GM21528 (cell line): ENCODE data around the gene CLCA2.

Experiments used
- ATAC-seq: cut with Tn5 transposase; IDR thresholded peaks from one replicate; pipeline ENCODE4 v1.9.1; 2021; ENCODE audit warnings: mild to moderate bottlenecking, moderate library complexity; ENCODE audit not compliant: unreplicated experiment, low FRiP score

Gene CLCA2

DNA sequence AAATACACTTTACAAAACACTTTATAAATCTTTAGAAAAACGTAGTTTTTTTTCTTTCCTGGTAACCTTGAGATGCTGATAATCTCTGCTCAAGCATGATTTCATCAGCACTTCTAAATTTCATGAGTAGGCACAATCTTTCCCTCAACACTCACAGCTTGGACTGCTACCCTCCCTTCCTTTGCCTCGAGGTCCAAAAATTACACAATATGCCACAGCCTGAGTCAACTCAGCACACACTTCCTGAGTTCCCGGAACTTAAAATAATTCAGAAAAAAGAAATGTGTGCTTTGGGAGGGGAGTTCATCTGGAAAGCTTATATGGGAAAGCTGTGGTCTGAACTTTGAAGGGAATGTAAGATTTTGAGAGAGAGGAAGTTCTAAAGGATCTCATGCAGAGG is 5.9 kb downstream of the CLCA2 start:
- no peak for ATAC-seq

DNA sequence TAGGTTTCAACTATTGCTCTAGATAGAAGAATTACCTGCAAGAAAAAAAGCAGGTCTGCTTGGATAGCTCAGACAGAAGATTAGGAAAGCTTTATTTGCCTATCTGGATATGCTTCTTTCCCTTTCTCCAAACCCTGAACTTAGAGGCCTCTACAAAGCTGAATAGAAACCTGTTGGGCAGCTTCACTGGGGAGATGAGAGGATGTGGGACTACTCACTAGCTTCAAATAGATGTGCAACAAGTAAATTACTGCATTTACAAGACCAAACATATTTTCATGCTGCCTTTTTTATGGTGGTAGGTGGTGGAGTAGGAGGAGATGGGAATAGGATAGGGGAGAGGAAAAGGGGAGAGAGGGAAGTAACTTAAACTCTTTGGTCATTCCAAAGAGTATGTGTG is 6.4 kb downstream of the CLCA2 start:
- ATAC-seq: no peak

DNA sequence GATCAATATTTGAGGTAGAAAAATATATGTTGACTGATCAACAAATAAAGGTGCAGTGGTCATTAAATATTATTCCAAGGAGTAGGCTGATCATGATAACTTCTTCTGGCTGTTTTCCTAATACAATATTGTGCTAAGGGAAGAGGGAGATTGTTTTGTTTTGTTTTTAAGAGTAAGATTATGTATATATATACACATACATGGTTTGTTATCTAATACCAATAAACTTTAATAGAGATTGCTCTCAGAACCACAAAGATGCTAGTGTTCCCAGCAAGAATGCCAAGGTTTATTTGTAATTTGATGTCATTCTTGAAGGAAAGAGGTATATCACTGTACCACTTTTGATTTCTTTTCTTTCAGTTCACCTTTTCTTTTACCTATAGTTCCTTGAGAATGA is 10.1 kb downstream of the CLCA2 start:
- no peak for ATAC-seq

DNA sequence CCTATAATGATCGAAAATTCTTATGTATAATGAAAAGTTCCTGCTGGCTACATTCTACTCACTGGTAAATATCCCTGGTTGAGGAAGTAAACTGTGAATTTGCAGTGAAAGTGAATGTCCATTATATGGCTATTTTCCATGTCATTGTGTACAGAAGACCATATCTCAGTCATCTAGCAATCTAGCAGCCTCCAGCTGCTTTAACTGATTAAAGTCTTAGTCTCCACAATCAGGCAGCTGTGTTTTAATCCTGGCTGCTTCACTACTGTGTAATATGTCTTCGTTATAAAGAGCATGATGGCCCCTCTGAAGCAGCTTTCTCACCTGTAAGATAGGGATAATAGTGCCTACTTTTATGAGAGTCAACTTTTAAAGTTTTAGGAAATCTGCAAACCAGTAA is 11.4 kb downstream of the CLCA2 start:
- ATAC-seq: no peak

DNA sequence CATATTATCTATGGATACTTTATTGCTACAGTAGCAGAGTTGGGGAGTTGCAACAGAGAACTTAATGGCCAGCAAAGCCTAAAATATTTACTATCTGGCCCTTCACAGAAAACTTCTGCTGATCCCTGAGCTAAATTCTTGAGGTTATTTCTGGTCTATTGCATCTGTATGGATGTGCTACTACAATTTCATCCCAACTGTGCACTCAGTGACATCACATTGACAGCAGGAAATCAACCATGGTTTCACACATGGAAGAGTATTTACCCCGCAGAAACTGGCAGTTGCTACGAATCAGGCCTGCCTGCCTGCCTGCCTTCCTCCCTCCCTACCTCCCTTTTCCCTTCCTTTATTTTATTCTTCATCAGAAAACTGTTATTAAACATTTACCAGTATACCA is 12.1 kb downstream of the CLCA2 start:
- ATAC-seq: no peak

DNA sequence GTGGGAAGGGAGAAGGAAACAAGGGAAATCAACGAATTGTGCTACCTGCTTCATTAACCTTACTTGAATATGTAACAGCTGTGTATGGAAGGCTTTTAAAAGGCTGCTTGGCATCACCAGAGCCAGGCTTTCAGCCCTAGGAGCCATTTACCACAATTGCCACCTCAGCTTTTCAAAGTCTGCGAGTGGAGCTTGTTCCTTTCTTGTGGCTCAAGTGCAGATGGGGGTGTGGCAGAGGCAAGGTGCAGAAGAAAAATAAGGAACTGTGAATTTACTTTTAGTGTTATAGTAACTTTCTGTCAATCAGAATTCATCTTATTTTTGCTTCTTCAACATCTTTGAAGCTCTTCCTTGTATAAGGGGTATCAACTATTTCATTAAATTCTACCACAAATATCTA is 17.6 kb downstream of the CLCA2 start:
- ATAC-seq: no peak

DNA sequence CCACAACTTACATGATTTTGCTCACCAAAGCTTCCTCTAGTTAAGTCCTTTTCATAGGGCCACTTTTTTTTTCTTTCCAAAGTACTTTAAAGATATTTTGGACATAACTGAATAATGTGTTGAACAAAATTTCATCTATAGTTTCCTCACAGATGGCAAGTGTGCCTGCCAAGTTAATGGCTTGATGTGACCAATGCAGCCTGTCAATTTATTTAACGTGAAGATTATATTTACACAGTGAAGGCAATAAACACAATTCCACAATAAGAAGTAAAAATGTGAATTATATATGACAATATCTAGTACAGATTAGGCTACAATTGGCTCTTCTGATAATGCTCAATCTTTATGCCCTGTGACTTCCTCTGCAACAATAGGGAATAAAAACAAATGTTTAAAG is 18.0 kb downstream of the CLCA2 start:
- no peak for ATAC-seq

DNA sequence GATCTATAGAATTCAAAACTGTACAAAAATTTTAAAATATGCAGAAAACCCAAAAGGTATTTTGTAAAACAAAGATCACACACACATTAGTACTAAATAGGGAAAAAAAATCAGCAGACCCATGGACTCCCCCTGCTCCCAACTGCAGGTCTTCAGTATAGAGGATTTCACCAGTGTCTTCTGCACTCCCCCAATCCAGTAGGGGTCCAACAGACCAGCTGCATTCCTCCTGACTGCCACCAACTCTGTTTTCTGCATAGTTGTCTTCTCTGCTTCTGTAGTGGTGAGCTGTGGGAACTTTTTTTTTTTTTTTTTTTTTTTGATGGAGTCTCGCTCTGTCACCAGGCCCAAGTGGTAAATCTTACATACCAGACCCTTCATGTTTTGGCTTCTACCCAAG is 21.9 kb downstream of the CLCA2 start:
- ATAC-seq: no peak

DNA sequence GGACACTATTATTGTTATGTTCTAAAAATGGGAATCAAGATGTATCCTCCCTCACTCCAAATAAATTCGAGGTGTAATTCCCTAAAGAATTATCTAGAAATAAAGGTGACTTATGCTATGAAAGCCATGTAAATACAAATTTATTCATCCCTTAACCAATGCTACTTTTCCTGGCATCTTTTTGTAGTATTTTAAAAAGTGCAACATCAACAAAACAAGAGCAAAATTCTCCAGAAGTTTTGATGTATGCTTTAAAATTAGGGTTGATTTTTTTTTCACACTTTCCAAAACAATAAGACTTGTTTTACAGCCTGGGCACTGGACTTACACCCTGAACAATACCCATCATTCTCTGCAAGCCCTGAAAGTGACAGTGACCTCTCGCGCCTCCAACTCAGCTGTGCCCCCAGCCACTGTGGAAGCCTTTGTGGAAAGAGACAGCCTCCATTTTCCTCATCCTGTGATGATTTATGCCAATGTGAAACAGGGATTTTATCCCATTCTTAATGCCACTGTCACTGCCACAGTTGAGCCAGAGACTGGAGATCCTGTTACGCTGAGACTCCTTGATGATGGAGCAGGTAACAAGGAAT is 23.3 kb downstream of the CLCA2 start:
- ATAC-seq: no peak

DNA sequence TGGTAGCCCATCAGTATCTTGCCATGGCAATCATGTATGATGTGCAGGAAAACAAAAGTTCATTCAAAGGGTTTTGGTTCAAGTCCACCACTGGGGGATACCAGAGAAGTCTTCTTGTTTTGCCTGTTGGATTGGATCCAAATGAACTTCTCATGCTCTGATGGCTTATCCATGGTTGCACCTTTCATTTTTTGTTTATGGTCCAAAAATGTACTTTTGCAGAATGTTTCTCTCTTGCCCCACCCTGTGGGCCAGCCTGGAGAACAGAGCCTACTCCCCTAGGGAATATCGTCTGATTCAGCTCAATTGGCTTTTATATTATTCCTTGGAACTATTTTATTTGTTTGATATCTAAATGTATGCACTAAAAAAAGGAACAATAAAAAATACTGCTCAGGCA is 24.7 kb downstream of the CLCA2 start:
- ATAC-seq: no peak

DNA sequence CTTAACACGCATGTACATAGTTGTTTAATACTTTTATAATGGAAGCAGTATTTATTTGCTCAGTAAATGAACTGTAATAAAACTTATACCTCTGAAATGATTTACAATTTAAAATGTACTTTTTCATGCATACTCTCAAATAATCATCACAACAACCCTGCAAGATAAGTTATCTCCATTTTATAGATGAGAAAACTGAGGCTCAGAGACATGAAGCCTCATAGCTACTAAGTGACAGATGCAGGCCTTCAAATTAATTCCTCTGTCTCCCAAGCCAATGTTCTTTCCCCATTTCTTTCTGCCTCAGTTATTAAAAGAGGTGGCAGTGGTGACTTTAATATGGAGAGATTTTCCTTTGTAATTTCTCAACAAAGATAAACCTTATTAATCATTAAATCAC is 25.1 kb downstream of the CLCA2 start:
- no peak for ATAC-seq

DNA sequence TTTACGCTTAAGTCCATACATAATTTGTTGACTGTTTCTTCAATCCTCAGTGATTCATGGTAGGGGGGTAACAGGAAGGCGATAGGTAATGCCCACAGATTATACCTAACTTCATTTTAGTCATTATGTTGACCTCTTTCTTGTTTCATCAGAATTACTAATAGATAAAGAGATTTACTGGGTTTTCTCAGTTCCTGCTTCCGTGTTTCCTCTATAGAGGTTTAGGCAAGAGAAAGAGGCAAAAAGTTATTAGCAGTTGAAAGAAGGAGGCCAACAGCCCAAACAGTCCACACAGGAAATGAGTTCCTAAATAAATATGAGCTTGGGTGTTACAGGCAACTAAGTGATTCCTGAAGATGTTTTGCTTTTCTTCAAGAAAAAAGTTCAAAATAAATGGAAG is 26.9 kb downstream of the CLCA2 start:
- ATAC-seq: no peak

DNA sequence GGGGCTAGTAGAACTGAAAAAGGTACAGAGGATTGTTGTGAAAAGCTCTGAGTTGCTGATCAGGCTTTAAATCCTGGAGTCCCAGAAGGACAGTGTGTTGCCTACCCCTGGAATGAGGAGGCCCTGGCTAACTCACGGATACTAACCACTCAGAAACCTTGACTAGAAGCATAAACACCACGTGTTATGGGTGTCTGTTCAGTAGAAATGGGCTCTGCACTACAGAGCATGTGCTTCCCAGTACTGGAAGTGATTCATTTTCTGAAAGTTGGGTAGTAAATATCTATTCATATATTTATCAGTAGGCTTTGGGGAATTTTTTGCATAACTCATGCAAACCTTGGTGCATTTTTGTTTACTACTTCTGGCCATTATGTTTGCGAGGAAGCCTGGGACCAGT is 29.7 kb downstream of the CLCA2 start:
- no peak for ATAC-seq

DNA sequence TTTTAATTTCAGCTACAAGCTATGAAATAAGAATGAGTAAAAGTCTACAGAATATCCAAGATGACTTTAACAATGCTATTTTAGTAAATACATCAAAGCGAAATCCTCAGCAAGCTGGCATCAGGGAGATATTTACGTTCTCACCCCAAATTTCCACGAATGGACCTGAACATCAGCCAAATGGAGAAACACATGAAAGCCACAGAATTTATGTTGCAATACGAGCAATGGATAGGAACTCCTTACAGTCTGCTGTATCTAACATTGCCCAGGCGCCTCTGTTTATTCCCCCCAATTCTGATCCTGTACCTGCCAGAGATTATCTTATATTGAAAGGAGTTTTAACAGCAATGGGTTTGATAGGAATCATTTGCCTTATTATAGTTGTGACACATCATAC is 31.1 kb downstream of the CLCA2 start:
- no peak for ATAC-seq

DNA sequence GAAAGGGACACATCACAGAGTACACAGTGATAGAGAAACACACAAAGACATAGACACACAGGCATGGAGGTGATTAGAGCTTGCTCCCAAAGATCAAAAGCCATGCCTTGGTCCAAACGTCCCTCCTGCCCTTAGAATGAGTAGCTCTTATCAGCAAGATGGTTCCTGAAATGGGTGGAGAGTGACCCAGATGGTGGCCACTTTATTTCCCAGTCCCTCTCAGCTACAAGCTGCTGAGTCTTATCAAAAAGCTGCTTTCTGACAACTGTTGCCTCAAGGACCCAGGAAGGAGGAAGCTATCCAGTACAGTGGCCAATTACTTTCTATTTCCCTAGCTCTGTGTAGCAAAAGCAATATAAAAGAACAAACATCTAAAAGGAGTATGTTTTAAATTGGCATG is 37.0 kb downstream of the CLCA2 start:
- ATAC-seq: no peak

DNA sequence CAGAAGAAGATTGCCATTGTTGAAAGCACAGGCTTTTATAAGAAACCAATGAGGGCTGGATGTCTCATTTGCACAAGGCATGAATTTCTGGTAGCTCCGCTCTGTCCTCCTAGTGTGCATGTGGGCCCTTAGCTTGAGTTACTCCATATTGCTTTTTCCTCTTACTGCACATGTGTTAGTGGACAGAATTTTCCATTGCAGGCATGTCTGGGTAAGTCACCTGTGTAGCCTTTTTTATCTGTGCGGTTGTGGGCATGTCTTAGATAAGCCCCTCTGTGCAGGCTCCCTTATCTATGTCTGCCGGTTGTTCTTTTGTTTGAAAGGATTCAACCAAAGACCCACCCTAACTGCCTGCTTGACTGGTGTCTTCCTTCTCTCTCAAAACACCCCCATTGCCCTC is 37.5 kb downstream of the CLCA2 start:
- no peak for ATAC-seq

DNA sequence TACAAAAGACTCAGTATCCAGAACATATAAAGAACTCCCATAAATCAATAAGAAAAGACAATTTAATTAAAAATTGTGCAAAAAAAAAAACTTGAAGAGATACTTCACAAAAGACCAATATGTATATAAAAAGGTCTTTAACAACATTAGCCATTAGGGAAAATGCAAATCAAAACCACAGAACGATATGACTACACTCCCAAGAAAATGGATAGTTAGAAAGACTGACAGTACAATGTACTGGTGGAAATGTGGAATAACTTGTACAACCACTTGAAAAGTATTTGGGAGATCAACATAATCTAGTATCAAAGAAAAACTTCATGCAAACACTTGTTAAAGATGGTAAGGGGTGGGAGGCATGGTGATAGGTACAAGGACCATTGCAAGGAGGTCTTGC is 40.8 kb downstream of the CLCA2 start:
- no peak for ATAC-seq

DNA sequence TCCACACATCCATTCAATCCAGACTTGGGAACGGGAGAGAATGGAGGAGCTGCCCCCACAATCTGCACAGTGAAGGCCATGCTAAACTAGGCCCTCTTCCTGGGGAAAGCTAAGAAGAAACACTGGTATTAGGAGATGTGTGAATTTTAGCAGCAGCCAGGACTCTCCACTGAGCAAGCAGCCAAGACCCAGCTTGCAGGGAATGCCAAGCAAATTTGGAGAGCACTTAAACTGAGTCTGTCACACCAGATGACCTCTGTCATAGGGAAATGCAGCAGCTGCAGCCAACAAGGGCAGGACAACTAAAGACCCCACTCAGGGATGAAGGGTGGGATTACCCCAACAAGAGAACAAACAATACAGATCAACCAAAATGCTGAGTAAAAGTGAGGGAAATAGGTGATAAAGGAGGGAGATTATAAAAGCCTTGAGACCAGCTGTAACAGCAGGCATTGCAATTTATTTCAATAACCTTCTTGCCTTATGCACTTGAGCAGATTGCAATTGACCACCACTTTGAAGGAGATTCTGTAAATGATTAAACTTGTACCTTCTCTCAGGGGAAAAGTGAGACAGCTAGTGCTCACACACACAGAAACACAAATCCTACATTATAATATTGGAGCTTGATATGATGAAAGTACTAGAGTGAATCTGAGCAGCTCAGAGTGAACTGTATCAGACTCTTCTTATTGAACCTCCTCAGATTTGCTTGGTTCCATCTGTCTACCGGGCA is 42.3 kb downstream of the CLCA2 start:
- ATAC-seq: no peak

DNA sequence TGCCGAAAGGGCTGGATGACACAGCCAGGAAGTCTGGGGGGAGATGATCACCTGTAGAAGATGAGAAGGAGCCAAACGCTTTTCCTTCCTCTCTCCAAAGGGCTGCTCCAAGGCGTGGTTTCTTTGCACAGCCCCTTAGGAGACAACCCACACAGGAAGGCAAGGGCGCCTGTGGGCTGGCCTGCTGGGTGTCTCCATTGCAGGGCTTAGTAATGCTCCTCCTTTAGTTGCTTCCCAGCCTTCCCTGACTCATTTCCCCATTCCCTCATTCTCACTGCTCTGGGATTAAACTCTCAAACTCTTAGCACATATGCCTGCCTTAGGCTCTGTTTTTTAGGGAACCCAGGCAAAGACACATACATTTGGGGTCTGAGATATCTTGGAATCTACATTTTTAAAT is 43.0 kb downstream of the CLCA2 start:
- no peak for ATAC-seq

DNA sequence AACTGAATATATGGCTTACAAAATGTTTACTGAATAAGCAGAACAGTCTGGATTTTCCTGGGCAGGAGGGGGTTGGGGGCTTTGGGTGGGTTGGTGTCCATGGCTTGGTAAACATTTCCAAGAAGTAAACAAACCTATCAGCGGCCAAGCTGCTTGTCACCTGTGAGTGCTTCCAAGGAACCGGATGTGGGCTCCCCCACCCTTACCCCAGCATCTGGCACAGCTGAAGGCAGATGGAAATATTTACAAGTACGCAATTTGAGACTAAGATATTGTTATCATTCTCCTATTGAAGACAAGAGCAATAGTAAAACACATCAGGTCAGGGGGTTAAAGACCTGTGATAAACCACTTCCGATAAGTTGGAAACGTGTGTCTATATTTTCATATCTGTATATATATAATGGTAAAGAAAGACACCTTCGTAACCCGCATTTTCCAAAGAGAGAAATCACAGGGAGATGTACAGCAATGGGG is 44.6 kb downstream of the CLCA2 start, which contains the start of gene CLCA1:
Gene CLCA1, plus strand, starts transcription at position 427 of the 477 bp plus-strand sequence. Its CDS starts 45 bp downstream, at position 472.
- ATAC-seq: no peak

DNA sequence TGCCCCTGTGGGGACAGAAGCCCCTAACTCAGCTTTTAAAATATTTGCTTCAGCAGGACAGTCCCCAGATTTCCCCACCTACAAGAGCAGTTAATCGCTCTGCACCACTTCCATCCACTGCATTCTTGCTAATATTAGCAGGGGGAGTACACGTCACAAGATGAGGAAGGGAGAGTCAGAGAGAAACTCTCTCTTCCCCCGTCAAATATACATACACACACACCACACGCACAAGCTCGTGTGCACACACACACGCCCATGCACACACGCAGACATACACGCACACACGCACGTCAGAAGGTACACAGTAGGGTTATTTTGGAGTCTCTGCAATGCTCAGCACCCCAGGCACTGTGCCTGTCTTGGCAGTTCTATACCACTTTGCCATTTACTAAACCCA is 46.9 kb downstream of the CLCA2 start:
- ATAC-seq: no peak

DNA sequence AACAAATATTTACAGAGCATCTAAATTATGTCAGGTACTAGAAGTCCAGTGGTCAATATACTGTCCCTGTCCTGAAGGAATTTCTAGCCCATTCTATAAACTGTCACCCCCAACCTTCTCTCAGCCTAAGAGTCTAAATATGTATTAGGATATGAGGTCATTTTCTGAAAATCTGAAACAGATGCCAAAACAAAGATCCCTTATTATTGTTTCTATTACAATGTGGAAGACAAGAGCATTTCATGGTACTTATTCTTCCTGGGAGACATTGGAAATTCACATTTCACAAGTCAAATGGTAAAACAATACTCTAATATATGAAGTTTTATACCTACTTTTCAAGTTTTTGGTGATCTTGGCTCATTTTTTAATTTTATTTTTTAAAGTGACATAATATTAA is 47.3 kb downstream of the CLCA2 start:
- no peak for ATAC-seq
